Measurements from ENCODE around the gene RELN. TPM values are rescaled to one million over a fixed set of nuclear protein-coding genes. Genes with fewer than 3 reads are reported as not detected.

Gene RELN
- total RNA-seq, 1 donor from 2014 or later, result 0.44 TPM

GRCh38 chr7:103967401-103967800, 22.1 kb downstream of the RELN start:
- peaks cover 1% of the 10 kb centered on the region for H3K27me3 ChIP-seq (ENCODE audit: low read depth)
- H3K4me1 ChIP-seq, result no peaks in the 10 kb centered on the region
- DNase-seq, result no peak
- intact Hi-C loops (cut with micrococcal nuclease), result no loop called here
- no peaks in the 10 kb centered on the region for H3K9me3 ChIP-seq (replicated peaks)
- no peak overlapping the region for H3K27ac ChIP-seq (replicated peaks)
- no peaks in the 10 kb centered on the region for H3K36me3 ChIP-seq
- TF ChIP-seq CTCF (IDR thresholded peaks at IDR 0.05; ENCODE audit: borderline replicate concordance), result no peak
- H3K4me3 ChIP-seq, result no peak overlapping the region

GRCh38 chr7:103966593-103967277, 22.7 kb downstream of the RELN start:
- no peak for TF ChIP-seq CTCF (IDR thresholded peaks at IDR 0.05; ENCODE audit: borderline replicate concordance)
- no peak overlapping the region for H3K27ac ChIP-seq (replicated peaks)

GRCh38 chr7:103964269-103964668, 25.2 kb downstream of the RELN start:
- no peak for TF ChIP-seq CTCF (IDR thresholded peaks at IDR 0.05; ENCODE audit: borderline replicate concordance)

More at GRCh38 chr7:103966593-103967277, 22.7 kb downstream of the RELN start:
- no peak for DNase-seq
- peaks cover 6% of the 10 kb centered on the region for H3K27me3 ChIP-seq (ENCODE audit: low read depth)
- H3K9me3 ChIP-seq (replicated peaks), result no peaks in the 10 kb centered on the region
- no peaks in the 10 kb centered on the region for H3K4me1 ChIP-seq
- no peak overlapping the region for H3K4me3 ChIP-seq
- no peaks in the 10 kb centered on the region for H3K36me3 ChIP-seq
- intact Hi-C loops (cut with micrococcal nuclease), result no loop called here

GRCh38 chr7:103962070-103962469, 27.4 kb downstream of the RELN start:
- no peak for TF ChIP-seq CTCF (IDR thresholded peaks at IDR 0.05; ENCODE audit: borderline replicate concordance)
- Histone ChIP-seq H3K4me1 (no peaks in the 10 kb centered on the region), H3K27me3 (ENCODE audit: low read depth) (peaks cover 32% of the 10 kb centered on the region), H3K4me3 (no peak overlapping the region), H3K9me3 (replicated peaks) (no peaks in the 10 kb centered on the region), H3K27ac (replicated peaks) (no peak overlapping the region), H3K36me3 (no peaks in the 10 kb centered on the region)
- intact Hi-C loops (cut with micrococcal nuclease), result no loop called here
- DNase-seq, result no peak

More at GRCh38 chr7:103964269-103964668, 25.2 kb downstream of the RELN start:
- Histone ChIP-seq H3K36me3 (no peaks in the 10 kb centered on the region), H3K4me1 (no peaks in the 10 kb centered on the region), H3K27me3 (ENCODE audit: low read depth) (peaks cover 29% of the 10 kb centered on the region), H3K4me3 (no peak overlapping the region), H3K27ac (replicated peaks) (no peak overlapping the region), H3K9me3 (replicated peaks) (no peaks in the 10 kb centered on the region)
- DNase-seq, result no peak
- intact Hi-C loops (cut with micrococcal nuclease), result no loop called here

- Histone ChIP-seq H3K36me3 (no peaks in the 10 kb centered on the region), H3K9me3 (replicated peaks) (no peaks in the 10 kb centered on the region), H3K4me3 (no peak overlapping the region), H3K27me3 (ENCODE audit: low read depth) (peaks cover 32% of the 10 kb centered on the region), H3K27ac (replicated peaks) (no peak overlapping the region), H3K4me1 (no peaks in the 10 kb centered on the region)
- no peak for TF ChIP-seq CTCF (IDR thresholded peaks at IDR 0.05; ENCODE audit: borderline replicate concordance)
- intact Hi-C loops (cut with micrococcal nuclease), result no loop called here
- no peak for DNase-seq
Measured at GRCh38 chr7:103958284-103958818, 31.1 kb downstream of the RELN start.
